GM19463 (cell line): ENCODE results near the gene PLXNB2.

Experiments
- ATAC-seq: cut with Tn5 transposase; IDR thresholded peaks from one replicate; pipeline ENCODE4 v1.9.1; 2021; ENCODE audit warnings: mild to moderate bottlenecking, moderate library complexity; ENCODE audit not compliant: unreplicated experiment

PLXNB2 gene

DNA sequence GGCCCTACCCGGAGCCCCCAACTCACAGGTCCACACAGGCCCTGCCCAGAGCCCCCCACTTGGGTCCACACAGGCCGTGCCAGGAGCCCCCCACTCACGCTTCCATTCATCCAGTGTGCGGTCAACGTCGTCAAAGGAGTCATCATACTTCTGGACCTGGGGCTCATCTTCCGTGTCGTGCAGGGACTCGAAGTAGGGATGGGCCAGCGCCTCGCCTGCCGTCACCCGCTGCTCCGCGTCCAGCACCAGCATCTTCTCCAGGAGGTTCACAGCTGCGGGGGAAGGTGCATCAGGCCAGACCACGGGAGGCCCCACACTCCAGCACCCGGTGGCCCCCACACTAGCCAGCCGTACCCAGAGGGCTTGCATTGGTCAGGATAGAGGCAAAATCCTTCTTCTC, 52.3 kb downstream of the PLXNB2 start:
- no peak for ATAC-seq

DNA sequence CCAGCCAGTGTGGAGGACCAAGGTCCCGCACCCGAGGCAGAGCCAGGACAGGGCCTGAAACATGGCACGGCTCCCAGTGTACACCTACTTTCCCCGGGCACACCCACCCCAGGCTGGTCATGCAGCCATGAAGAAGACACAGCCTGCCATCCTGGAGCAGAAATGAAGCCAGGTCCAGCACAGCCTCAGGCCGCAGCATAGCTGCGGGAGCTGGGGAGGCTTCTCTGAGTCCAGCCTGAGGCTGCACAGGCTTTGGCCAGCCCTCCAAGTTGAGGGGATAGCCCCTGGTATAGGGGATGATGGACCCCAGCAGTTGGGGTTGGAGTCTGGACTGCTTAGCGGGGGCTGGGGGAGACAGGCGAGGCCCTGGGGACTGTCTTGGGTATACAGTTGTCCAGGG, 53.5 kb downstream of the PLXNB2 start:
- no peak for ATAC-seq

DNA sequence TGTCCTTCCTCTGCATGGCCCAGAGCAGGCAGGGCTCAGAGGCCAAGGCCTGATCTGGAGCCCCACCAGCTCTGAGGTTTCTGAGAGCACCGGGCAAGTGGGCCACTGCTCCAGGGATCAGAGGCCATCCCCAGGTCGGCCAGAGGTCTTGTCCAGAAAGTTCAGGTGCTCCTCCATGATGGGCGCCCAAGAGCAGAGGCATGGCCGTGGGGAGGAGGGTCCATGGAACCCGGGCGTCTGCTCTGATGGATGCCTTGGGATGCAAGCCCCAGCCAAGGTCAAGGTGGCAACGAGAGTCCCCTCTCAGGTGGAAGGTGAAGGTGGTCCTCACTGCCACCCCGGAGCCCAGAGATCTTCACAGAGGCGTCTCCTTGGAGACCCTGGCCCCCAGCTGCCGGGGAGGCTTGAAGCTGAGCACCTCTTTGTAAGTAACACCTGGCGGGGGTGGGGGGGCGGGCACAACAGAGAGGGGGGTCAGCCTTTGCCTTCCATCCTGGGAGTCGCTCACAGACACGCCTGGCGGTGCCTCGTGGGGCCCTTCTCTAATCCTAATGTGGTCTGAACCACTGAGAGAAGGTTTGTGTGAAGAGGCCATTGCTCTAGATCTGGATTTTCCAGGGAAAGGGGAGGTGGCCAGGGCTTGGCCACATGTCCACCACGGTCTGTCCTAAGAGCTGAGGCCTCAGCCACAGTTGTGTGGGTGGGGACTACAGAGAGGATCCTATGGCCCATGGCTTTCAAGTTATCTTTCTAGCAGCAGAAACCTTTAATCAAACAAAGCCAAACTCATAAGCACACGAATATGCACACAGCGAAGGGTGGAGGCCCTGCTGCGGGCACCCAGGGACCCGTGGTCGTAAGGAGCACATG, 54.2 kb downstream of the PLXNB2 start:
- ATAC-seq: no peak

DNA sequence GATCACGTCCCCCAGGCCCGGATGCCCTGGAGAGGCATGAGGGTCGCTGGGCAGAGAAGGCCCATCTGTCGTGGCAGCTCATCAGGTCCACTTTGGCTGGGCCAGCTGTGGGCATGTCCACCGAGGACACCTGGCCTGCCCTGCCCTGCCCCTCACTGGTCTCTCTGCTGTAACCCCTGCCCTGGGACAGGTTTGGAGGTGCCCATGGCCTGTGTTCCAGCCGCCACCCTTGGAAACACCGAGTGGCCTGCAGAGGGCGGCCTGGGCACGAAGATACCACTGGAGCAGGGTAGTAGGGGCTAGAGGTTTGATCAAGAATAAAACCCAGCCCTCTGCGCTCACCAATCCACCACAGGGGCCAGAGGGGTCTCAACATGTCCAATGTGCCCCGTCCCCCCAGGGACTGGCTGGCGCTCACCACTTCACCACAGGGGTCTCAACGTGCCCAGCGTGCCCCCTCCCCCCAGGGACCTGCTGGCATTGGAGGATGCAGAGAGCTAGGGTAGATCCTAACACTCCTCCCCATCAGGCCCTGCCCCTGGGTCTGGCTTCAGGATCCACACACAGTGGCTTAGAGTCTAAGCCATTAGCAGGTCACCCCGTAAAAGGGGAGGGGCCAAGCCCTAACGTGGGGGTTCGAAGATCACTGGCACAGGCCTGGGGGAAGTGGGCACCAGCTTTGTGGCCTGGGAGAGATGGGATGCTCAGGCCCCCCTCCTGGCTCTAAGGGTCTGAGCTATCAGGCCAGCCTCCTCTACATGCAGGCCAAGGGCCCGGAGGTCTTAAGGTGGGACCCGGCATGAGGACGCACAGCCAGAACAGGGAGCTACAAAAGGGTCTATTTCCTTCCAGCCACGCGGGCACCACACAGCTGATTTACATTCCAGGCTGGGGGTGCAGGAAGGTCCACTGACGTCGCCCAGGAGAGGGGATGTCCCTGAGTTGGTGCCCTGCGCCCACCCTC, 55.1 kb downstream of the PLXNB2 start:
- no peak for ATAC-seq

DNA sequence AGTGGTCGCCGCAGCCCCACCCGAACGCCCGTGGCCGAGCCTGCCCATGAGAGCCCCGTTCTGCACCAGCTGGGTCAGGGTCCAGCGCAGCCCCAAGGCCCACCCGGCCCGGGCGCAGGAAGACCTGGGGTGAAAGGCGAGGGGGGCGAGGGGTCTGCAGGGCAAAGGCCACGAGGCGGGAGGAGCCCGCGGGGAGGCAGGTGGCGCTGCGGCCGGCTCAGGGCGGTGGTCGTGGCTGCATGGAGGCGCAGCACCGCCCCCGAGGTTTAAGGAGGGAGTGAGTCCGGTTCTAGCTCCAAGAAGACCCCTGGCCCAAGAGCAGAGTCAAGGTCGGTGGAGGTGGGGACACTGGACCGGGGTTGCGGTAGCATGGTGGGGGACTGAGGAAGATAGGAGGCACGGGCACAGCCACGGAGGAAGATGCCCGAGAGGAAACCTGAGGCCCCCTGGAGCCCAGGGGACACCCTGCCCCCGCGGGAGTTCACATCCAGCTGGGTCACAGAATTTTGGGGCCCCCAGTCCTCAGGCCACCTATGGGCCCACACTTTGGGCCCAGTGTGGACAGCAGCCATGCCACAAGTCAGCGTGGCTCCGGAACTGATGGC, 55.9 kb downstream of the PLXNB2 start:
- ATAC-seq: no peak

DNA sequence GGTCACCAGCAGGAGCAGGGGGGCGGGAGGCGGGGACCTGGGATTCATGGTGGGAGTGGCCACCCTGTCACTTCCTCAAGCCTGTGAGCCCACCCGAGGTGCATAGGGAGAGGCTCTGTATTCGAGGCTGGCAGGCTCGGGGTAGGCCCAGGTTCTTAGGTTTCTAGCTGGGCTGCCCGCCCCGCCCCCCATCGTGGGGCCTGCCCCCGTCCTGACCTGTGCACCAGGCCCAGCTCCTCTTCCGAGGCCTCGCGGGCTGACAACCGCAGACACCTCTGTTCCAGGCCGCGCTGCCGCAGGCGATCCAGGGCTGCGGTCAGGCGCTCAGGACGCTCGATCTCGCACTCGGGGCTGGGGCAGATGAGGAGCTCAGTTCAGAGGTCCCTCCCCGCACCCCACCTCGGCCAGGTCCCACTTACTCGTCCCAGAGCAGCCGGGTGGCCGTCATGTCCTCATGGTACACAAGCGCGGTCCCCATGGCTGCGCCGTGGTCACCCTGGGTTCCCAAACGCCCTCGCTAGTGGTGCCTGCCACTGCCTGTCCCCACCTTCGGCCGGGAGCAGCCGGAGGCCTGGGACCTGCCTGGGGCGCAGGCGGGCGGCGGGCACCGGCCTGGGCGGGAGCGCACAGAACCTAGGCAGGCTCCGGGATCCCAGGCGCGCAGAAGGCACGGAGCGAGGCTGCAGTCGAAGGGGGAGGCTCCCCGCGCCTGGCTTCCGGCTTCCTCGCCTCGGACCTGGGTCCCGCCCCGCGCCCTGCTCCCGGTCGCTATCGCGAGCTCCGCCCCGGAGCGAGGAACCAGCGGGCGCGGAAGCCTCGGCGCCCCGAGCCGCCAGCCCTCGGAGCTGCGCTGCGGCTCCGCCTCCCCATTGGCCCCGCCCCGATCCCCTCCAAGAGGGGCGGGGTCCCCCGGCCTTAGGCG, 56.6 kb downstream of the PLXNB2 start, which contains the start of gene HDAC10:
TSS of gene HDAC10 (minus strand) at position 711 of the 922 bp plus-strand sequence. CDS start at position 478, 233 bp downstream.
- peak; percentile 62 for ATAC-seq

DNA sequence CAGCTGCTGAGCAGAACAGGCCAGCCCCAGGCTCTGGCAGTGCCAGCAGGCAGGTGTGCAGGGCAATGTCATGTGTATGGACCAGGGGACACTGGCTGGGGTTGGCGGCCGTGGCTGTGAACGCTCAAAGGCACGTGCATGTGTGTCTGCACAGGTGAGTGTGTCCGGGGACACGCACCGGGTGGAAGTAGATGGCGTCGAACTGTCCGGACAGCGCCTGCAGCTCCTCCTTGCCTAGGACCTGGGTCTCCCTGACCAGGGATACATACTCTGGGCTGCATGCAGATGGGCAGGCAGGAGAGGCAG, 57.2 kb downstream of the PLXNB2 start:
- no peak for ATAC-seq

DNA sequence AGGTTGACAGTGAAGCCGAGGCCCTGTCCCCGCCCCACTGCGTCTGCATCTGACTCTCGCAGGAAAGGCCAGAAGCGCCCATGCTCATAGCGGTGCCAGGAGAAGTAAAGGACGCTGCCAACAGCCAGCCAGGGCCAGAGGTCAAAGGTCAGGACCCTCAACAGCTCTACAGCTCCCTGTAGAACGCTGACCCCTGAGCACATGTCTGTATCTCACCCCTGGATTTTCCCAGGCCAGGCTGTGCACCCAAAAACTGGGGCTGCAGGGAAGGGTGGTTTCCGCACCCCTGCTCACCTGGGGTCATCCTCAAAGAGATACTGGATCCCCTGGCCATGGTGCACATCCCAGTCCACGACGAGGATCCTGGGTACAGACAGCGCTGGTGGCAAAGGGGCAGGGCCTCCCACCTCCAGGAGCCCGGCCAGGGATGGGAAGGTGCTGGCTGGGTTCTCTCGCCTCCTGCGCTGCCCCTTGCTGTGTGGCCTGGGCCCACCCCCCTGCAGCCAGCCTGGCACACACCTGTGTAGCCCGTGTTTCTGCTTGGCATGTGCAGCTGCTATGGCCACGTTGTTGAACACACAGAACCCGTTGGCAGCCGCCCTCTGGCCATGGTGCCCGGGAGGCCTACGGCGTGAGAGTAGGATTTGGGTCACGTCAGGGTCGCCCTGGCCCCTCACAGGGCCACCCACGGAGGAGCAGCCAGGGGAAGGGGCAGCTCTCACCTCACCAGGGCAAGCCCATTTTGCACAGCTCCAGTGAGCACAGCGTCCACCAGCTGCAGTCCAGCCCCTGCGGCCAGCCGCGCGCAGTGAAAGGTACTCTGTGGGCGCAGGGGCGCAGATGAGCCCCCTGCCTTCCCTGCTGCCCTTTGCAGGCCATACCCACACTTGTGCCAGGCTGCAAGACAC, 57.9 kb downstream of the PLXNB2 start:
- no peak for ATAC-seq

DNA sequence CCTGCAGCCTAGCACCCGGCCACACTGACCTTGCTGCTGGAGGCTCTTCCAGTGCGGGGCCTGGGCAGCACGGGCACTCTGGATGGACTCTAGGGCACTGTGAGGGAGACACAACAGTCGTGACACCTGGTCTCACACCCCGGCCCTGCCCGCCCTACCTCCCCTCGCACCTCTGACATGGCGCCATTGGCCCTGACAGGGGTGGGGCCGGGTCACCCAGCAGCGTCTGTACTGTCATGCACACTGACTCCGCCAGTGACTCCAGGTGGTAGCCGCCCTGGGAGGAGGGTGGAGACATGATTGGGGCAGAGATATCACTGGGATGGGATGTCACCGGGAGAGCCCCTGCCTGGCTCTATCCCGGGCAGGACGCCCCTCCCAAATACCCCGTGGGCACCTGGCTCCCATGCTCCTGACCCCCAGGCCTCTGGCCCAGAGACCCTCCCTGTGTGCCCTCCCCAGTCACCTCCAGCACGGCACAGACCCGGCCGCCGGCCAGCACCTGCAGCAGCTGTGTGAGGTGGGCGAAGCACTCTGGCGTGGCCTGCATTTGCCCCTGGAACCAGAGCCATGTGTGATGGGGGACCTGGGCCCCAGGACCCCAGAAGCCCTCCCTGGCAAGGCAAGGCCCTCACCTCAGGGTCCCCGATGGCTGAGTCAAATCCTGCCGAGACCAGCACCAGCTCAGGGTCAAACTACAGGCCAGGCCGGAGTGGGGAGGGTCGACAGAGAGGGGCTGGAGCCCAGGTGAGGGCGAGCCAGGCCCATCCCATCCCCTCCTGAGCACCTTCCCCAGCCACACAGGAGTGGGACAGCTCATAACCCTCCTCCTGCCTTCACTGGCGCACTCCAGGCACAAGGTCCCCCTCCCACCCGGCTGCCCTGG, 59.0 kb downstream of the PLXNB2 start:
- no peak for ATAC-seq

DNA sequence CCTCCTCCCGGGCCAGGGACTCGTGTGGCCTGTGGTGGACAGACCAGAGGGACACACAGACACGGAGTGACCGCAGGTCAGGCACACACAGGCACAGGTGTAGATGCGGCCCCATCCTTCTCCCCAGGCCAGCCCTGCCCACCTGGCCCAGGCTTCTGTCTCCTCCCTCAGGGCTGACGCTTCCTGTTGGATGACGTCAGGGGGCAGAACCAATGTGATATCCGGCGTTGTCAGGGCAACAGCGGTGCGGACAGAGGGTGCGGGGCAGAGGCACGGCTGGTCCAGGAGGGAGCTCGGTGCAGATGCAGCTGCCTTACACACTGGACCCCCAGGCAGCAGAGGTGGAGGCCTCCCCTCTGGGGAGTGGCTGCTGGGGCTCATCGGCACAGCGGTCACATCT, 59.7 kb downstream of the PLXNB2 start:
- no peak for ATAC-seq

DNA sequence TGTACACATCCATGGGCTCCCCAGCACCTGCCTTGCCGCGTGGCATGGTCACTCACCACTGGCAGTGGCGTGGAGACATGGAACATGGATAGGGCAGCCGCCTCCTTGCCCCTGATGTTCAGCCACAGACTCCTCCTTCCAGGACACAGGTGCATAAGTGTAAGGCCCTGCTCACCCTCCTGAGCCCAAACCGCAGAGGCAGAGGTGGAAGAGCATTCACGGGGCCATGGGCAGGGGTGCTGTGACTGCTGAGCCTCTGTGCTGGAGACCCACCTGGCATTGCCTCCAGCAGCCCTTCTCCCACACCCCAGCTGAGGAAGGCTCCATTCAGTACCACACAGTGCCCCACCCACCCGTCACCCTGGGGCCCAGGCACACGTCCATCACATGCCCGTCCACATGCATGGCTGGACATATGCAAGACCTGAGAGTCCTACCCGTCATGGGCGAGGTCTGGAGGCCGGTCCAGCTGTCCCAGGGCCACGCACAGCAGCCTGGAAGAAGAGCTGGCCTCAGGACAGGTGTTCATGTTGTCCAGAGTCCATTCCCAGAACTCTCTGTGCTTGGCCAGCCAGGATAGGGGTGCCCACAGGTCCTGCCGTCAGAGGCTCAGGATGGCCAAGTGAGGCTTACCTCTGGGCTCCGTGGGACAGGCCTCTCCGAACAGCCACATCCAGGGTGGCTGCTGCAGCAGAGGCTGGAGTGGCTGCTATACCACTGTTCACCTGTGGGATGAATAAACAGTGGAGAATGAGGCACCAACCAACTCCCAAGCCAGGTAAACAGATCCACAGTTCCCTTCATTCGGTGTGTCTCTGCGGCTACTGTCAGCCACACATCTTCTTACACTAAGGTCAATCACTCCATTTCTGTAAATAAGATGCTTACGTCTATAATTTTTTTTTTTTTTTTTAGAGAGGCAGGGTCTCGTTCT, 60.9 kb downstream of the PLXNB2 start:
- ATAC-seq: no peak

DNA sequence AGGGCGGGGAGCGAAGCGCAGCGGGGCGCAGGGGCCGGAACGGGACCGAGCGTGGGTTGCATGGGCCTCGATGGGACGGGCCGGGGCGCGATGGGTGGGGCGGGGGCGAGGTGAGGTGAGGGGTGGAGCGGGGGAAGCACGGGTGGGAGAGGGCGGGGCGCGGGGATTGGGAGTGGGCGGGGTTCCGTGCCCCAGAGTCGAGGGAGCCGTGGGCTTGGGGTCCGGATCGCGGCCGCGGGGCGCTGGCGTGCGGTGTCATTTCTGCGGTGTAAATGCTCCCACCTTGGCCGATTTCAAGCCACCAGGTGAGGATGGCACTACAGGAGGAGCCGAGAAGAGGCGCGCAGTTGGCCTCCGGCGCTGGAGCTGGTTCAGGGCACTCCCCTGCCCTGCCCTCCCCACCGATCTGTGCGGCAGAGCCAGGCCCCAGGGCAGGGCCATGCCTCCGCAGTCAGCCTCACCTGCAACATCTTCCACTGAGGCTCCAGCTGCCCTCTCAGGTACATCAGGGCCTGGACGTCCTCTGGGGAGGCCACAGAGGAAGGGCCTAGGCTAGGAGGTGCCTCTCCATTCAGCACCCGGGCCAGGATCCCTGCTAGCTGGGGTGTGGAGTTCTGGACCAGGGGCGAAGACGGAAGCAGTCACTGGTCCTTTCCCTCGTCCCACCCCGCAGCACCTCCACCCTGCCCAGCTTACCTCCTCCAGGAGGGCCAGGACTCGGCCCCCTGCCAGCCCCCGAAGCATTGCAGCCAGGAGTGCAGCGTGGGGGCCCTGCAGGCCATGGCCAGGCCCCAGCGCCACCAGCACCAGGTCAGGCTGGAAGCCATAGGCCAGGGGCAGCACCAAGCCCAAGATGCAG, 62.0 kb downstream of the PLXNB2 start:
- no peak for ATAC-seq

DNA sequence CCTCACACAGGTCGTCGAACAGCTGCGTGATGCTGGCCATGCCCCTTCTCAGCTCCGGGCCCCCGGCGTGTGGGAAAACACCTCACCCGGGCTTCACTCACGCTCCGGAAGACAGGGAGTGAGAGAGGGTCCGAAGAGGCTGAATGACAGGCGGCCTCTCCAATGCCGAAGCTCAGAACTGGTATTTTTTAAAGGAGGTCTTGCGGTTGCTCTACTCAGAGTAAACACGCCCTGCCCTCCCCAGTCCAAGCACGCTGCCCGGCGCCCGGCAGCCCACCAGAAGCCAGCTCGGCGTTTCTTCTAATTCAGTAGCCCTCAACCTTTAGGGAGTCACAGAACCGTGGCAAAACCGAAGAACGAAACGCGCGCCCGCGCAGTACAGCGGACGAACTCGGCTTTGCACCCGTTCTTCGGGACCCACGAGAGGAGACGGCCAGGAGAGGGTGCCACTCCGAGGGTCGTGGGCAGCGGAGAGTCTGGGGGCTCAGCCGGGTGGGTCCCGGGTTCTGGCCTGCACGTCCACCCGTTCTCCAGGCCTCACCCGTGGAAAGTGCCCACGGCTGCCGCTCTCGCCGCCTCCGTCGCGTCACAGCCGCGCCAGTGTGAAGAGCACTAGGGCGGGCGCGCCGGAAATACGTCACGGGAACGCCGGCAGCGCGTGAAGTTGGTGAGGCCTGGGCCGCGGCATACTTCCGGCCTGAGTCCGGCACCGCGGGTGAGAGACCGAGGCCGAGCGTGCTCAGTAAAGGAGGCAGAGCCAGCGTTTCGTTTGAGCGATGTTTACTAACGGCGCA, 62.8 kb downstream of the PLXNB2 start, which contains the start of gene TUBGCP6:
TSS of gene TUBGCP6 (minus strand) at position 604 of the 794 bp plus-strand sequence. CDS start at position 40, 564 bp downstream.
- peak; percentile 72 for ATAC-seq

DNA sequence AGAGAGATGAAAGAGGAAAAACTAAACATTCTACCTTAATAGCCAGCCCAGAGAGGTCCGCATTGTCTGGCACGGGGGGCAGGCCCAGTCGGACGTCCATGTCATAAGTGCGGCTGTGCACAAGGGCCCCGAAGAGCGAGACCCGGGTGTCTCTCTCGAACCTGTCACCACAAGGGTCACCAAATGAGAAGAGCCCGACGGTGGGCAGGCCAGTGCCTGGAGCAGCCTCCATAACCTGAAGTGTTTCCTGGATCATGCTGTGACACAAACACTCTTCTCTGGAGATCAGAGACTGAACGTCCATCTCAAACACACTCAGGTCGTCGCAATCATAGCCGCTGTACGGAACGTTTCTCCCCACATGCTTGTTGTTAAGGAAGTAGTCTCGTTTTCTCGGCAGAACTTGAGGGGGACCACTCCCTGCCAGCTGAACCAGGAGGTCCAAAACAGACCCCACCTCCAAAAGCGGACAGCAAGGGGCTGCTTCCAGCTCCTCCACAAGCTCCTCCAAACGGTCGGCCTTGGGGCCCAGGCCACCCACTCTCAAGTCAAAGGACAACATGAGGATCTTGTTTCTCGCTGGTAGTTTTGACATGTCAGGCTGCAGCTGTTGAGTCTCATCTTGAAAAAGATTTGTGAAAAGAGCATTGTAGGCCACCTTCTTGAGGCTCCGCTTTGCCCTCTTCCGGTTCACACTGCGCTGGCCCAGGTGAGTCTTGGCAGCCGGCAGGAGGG, 63.6 kb downstream of the PLXNB2 start:
- no peak for ATAC-seq
